BJ (cell line): Measurements from ENCODE around the gene SSH2. TPM values are rescaled to one million over a fixed set of nuclear protein-coding genes. Genes with fewer than 3 reads are reported as not detected.

Experiments used
- CTCF ChIA-PET: fragments of 350-600 bp; formaldehyde crosslinking; extraction: SDS; loops from one replicate; lab custom pipeline; 2021; ENCODE audit warnings: antibody characterized with exemption, inconsistent platforms; lab: Yijun Ruan, JAX
- POLR2A ChIA-PET: fragments of 300-600 bp; sonication (Branson Sonifier 250); formaldehyde crosslinking; extraction: SDS; loops from one replicate; lab custom pipeline; 2021; ENCODE audit warnings: antibody characterized with exemption; lab: Charles Lee
- DNase-seq: peaks from one replicate; pipeline ENCODE4 v3.0.0-alpha.2; 2011; ENCODE audit warnings: low read depth
- H3K27me3 ChIP-seq: 2 replicates; pipeline ENCODE4 v1.6.0; 2011; ENCODE audit warnings: low read length; ENCODE audit not compliant: control insufficient read depth, insufficient read depth
- H3K36me3 ChIP-seq: 2 replicates; pipeline ENCODE4 v1.5.1; 2011; ENCODE audit warnings: low read length; ENCODE audit not compliant: control insufficient read depth, insufficient read depth
- H3K4me3 ChIP-seq: 2 replicates; pipeline ENCODE4 v1.5.1; 2011; ENCODE audit warnings: low read depth, mild to moderate bottlenecking, control low read depth, low read length
- CTCF ChIP-seq: IDR thresholded peaks from 2 replicates; pipeline ENCODE4 v1.5.1; 2011; ENCODE audit warnings: low read depth, mild to moderate bottlenecking, control low read depth, inconsistent platforms, low read length, moderate library complexity; ENCODE audit not compliant: insufficient read depth
- polyA plus RNA-seq: library from polyadenylated mRNA; depleted of rRNA; stranded (reverse); fragments of >200 nt; gene quantifications from 2 replicates; pipeline ENCODE4 v1.2.3, GENCODE V29; 2011

Gene SSH2
- polyA plus RNA-seq, 1 experiment = 5.7 TPM

- no peak for DNase-seq
- TF ChIP-seq CTCF = no peak
- Histone ChIP-seq H3K27me3 (no peaks in the 10 kb centered on the region), H3K4me3 (no peak overlapping the region), H3K36me3 (no peaks in the 10 kb centered on the region)
- CTCF ChIA-PET = no interaction called here
- POLR2A ChIA-PET = no interaction called here
Observed at GRCh38 chr17:29705386-29705785, 224.6 kb downstream of the SSH2 start.

- Histone ChIP-seq H3K36me3 (no peaks in the 10 kb centered on the region), H3K4me3 (no peak overlapping the region), H3K27me3 (no peaks in the 10 kb centered on the region)
- DNase-seq = no peak
- TF ChIP-seq CTCF = no peak
- ChIA-PET CTCF (interaction anchor here (0.5 to 2.1 kb wide), 8 partner anchors 9 to 394 kb away, joined by 3 to 6 read pairs (median 4); no protein-coding TSS in a partner anchor), POLR2A (no interaction called here)
Observed at GRCh38 chr17:29699283-29699682, 230.7 kb downstream of the SSH2 start.

- H3K4me3 ChIP-seq = no peak overlapping the region
- POLR2A ChIA-PET = no interaction called here
- CTCF ChIA-PET = interaction anchor here (0.5 to 2.1 kb wide), 7 partner anchors 8 to 394 kb away, joined by 3 to 5 read pairs (median 4); partner anchors contain the start of gene ANKRD13B
- no peak for DNase-seq
- no peaks in the 10 kb centered on the region for H3K27me3 ChIP-seq
- no peaks in the 10 kb centered on the region for H3K36me3 ChIP-seq
- no peak for TF ChIP-seq CTCF
Observed at GRCh38 chr17:29698837-29699236, 231.2 kb downstream of the SSH2 start.

GRCh38 chr17:29698019-29698777 lies 231.8 kb downstream of the SSH2 start:
- Histone ChIP-seq H3K4me3 (no peak overlapping the region), H3K27me3 (no peaks in the 10 kb centered on the region), H3K36me3 (no peaks in the 10 kb centered on the region)
- no peak for TF ChIP-seq CTCF
- CTCF ChIA-PET = interaction anchor here (0.5 to 2.1 kb wide), 4 partner anchors 17 to 106 kb away, joined by 3 to 5 read pairs (median 4); partner anchors contain the start of gene ANKRD13B
- DNase-seq = no peak
- POLR2A ChIA-PET = no interaction called here

- Histone ChIP-seq H3K27me3 (no peaks in the 10 kb centered on the region), H3K36me3 (no peaks in the 10 kb centered on the region), H3K4me3 (no peak overlapping the region)
- ChIA-PET POLR2A (no interaction called here), CTCF (no interaction called here)
- DNase-seq = no peak
- TF ChIP-seq CTCF = no peak
Observed at GRCh38 chr17:29697371-29697770, 232.7 kb downstream of the SSH2 start.
